Osteoblast (primary cell): ENCODE results near the gene MTMR12. TPM values are rescaled to one million over a fixed set of nuclear protein-coding genes. Genes with fewer than 3 reads are reported as not detected.
A peak's percentile ranks its signal among the peaks of the same experiment; 100 is the strongest.

ENCODE experiments used
- DNase-seq: peaks from one replicate; pipeline ENCODE4 v3.0.0; 2011; ENCODE audit warnings: low spot score, mixed read lengths; ENCODE audit not compliant: insufficient read length; ENCODE audit errors: missing footprints
- H2AFZ ChIP-seq: 2 replicates; pipeline ENCODE4 v1.6.0; 2011; ENCODE audit warnings: mild to moderate bottlenecking, low read length
- H3K27ac ChIP-seq: 2 replicates; pipeline ENCODE4 v1.5.1; 2011; ENCODE audit warnings: mild to moderate bottlenecking, low read depth, low read length, moderate library complexity
- H3K27me3 ChIP-seq: 2 replicates; pipeline ENCODE4 v1.6.0; 2012; ENCODE audit warnings: mild to moderate bottlenecking, control low read depth, inconsistent platforms, low read length, moderate library complexity; ENCODE audit not compliant: insufficient read depth
- H3K36me3 ChIP-seq: 2 replicates; pipeline ENCODE4 v1.5.1; 2011; ENCODE audit warnings: mild to moderate bottlenecking, low read length, control low read depth, moderate library complexity; ENCODE audit not compliant: insufficient read depth
- H3K4me1 ChIP-seq: 2 replicates; pipeline ENCODE4 v1.5.1; 2011; ENCODE audit warnings: mild to moderate bottlenecking, low read length, control low read depth, moderate library complexity; ENCODE audit not compliant: insufficient read depth
- H3K4me2 ChIP-seq: 2 replicates; pipeline ENCODE4 v1.6.0; 2011; ENCODE audit warnings: mild to moderate bottlenecking, low read length; ENCODE audit not compliant: insufficient read depth
- H3K4me3 ChIP-seq: fragments of 200-600 bp; sonication (generic); 3 replicates; pipeline ENCODE4 v1.5.1; 2012; ENCODE audit warnings: mild to moderate bottlenecking, low read length, inconsistent platforms; ENCODE audit not compliant: insufficient read depth
- H3K79me2 ChIP-seq: 2 replicates; pipeline ENCODE4 v1.6.0; 2012; ENCODE audit warnings: mild to moderate bottlenecking, low read length, control low read depth, inconsistent platforms; ENCODE audit not compliant: insufficient read depth
- H3K9me3 ChIP-seq: 2 replicates; pipeline ENCODE4 v1.5.1; 2011; ENCODE audit warnings: low read depth, low read length, control low read depth
- H4K20me1 ChIP-seq: 2 replicates; pipeline ENCODE4 v1.6.0; 2012; ENCODE audit warnings: mild to moderate bottlenecking, low read length, control low read depth; ENCODE audit not compliant: insufficient read depth
- total RNA-seq: library from RNA; depleted of rRNA; stranded (reverse); fragments of >200 nt; gene quantifications from 2 replicates; pipeline ENCODE4 v1.2.3, GENCODE V29; 2012
- TF ChIP-seq, protein P1 (sequence below): IDR thresholded peaks from 2 replicates; pipeline ENCODE4 v1.5.1; 2011; ENCODE audit warnings: mild to moderate bottlenecking, low read depth, low read length, moderate library complexity; ENCODE audit errors: extremely low read depth

MTMR12 gene
- total RNA-seq, 1 donor = 20.6 TPM

DNA sequence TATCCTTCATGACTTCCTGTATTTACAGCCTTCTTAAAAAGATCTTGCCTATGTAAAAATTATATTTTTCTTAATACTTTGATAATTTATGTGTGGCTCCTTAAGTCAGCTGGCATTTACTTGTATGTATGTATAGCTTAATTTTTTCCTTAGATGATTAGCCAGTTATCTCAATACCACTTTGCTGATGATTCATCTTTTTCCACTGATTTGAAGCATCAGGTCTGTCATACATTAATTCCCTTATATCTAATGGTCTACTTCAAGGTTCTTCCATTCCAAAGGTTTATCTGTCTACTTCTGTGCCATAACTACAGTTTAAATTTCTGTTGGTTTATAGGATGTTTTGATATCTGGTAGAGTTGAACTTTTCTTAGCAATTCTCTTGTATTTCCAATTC is 44.9 kb upstream of the MTMR12 start:
- Histone ChIP-seq H2AFZ (no peak overlapping the region), H3K27me3 (no peaks in the 10 kb centered on the region), H3K79me2 (peaks cover 3% of the 10 kb centered on the region), H3K9me3 (no peaks in the 10 kb centered on the region), H3K36me3 (peaks cover 36% of the 10 kb centered on the region), H3K4me1 (no peaks in the 10 kb centered on the region), H3K4me3 (no peak overlapping the region), H3K27ac (no peak overlapping the region), H3K4me2 (no peak overlapping the region), H4K20me1 (no peaks in the 10 kb centered on the region)
- TF ChIP-seq, protein P1, sequence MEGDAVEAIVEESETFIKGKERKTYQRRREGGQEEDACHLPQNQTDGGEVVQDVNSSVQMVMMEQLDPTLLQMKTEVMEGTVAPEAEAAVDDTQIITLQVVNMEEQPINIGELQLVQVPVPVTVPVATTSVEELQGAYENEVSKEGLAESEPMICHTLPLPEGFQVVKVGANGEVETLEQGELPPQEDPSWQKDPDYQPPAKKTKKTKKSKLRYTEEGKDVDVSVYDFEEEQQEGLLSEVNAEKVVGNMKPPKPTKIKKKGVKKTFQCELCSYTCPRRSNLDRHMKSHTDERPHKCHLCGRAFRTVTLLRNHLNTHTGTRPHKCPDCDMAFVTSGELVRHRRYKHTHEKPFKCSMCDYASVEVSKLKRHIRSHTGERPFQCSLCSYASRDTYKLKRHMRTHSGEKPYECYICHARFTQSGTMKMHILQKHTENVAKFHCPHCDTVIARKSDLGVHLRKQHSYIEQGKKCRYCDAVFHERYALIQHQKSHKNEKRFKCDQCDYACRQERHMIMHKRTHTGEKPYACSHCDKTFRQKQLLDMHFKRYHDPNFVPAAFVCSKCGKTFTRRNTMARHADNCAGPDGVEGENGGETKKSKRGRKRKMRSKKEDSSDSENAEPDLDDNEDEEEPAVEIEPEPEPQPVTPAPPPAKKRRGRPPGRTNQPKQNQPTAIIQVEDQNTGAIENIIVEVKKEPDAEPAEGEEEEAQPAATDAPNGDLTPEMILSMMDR = no peak
- peak; percentile 1 for DNase-seq

DNA sequence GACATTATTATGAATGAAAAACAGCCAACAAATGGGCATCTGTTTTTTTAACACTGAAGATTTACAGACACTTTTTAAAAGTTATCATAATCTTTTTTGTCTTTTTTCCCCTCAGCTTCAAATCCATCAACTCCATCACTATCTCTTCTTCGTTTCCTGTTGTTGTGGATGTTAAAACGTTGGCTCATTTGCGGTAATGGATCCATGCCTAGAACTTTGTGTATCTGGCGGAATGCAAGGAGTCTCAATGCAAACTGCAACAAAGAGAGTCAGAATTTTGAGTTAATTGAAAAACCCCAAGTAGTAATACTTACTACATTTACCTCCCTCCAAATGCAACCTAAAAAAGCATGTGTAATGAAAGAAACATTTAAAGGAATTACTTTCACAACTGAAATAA is 42.9 kb upstream of the MTMR12 start:
- DNase-seq = no peak
- no peak overlapping the region for H3K4me3 ChIP-seq

DNA sequence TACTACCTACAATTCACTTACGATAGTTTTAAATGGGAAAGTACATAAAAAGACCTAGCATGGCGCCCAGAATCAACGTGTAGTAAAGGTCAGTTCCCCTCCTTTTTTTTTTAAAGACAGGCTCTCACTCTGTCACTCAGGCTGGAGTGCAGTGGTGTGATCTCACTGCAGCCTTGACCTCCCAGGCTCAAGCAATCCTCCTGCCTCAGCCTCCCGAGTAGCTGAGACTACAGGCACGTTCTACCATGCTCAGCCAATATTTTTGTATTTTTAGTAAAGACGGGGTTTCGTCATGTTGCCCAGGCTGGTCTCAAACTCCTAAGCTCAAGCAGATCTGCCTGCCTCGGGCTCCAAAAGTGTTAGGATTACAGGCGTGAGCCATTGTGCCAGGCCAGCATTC is 40.7 kb upstream of the MTMR12 start:
- peaks cover 19% of the 10 kb centered on the region for H3K36me3 ChIP-seq
- no peaks in the 10 kb centered on the region for H3K9me3 ChIP-seq
- TF ChIP-seq, protein P1 = no peak
- H3K4me2 ChIP-seq = no peak overlapping the region
- no peaks in the 10 kb centered on the region for H3K27me3 ChIP-seq
- H3K79me2 ChIP-seq = no peaks in the 10 kb centered on the region
- no peak overlapping the region for H2AFZ ChIP-seq
- H3K27ac ChIP-seq = no peak overlapping the region
- H4K20me1 ChIP-seq = no peaks in the 10 kb centered on the region
- no peak overlapping the region for H3K4me3 ChIP-seq
- DNase-seq = no peak
- H3K4me1 ChIP-seq = no peaks in the 10 kb centered on the region

More for the DNA sequence above, 42.9 kb upstream of the MTMR12 start:
- Histone ChIP-seq H2AFZ (no peak overlapping the region), H3K27me3 (no peaks in the 10 kb centered on the region), H3K27ac (no peak overlapping the region), H3K9me3 (no peaks in the 10 kb centered on the region), H3K36me3 (peaks cover 23% of the 10 kb centered on the region), H3K4me1 (no peaks in the 10 kb centered on the region), H3K4me2 (no peak overlapping the region), H3K79me2 (no peaks in the 10 kb centered on the region), H4K20me1 (no peaks in the 10 kb centered on the region)
- TF ChIP-seq, protein P1 = no peak

DNA sequence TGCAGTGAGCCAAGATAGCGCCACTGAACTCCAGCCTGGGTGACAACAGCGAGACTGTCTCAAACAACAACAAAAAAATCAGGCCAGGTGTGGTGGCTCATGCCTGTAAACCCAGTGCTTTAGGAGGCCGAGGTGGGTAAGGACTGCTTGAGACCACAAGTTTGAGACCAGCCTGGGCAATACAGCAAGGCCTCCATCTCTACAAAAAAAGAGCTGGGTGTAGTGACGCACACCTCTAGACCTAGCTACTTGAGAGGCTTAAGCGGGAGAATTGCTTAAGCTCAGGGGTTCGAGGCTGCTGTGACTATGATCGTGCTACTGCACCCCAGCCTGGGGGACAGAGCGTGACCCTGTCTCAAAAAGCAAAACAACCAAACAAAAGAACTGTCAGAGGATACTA is 39.9 kb upstream of the MTMR12 start:
- H3K4me1 ChIP-seq = no peaks in the 10 kb centered on the region
- peaks cover 19% of the 10 kb centered on the region for H3K36me3 ChIP-seq
- TF ChIP-seq, protein P1 = no peak

More for the DNA sequence above, 39.9 kb upstream of the MTMR12 start:
- Histone ChIP-seq H2AFZ (no peak overlapping the region), H3K27ac (no peak overlapping the region), H3K4me3 (no peak overlapping the region), H3K27me3 (no peaks in the 10 kb centered on the region), H3K9me3 (no peaks in the 10 kb centered on the region), H4K20me1 (no peaks in the 10 kb centered on the region), H3K79me2 (no peaks in the 10 kb centered on the region), H3K4me2 (no peak overlapping the region)
- no peak for DNase-seq
